ENCODE data around the gene ADAP1.

- TF ChIP-seq CTCF (conservative IDR thresholded peaks at IDR 0.05; ENCODE audit: low read depth, low read length) = no peak
- no peak for TF ChIP-seq EZH2 (IDR thresholded peaks at IDR 0.05; ENCODE audit: low read length, unreplicated experiment)
- no peak for TF ChIP-seq EZH2phosphoT487 (IDR thresholded peaks at IDR 0.05; ENCODE audit: borderline replicate concordance, low read length)
Measured at GRCh38 chr7:935164-935873, 19.2 kb downstream of the ADAP1 start.

Measured in PC-3 (cell line).